ENCODE results near the gene EFNA1.

The EFNA1 gene

GRCh38 chr1:155124503-155125463 is 2.9 kb upstream of the EFNA1 start:
- DNase-seq (ENCODE audit: low spot score), result no peak

GRCh38 chr1:155125511-155125945 is 2.1 kb upstream of the EFNA1 start:
- no peak for DNase-seq (ENCODE audit: low spot score)

- DNase-seq (ENCODE audit: low spot score), result no peak
These were observed 1.6 kb upstream of the EFNA1 start for GRCh38 chr1:155125946-155126555.

- DNase-seq (ENCODE audit: low spot score), result no peak
These were observed 1.0 kb upstream of the EFNA1 start for GRCh38 chr1:155126556-155127104.

GRCh38 chr1:155127967-155128754 is 485 bp downstream of the EFNA1 start:
- DNase-seq (ENCODE audit: low spot score), result no peak

- DNase-seq (ENCODE audit: low spot score), result no peak
These were observed 1.2 kb downstream of the EFNA1 start for GRCh38 chr1:155128755-155129473.

GRCh38 chr1:155130272-155131006 is 2.8 kb downstream of the EFNA1 start:
- DNase-seq (ENCODE audit: low spot score), result no peak

GRCh38 chr1:155131285-155131684 is 3.6 kb downstream of the EFNA1 start:
- no peak for DNase-seq (ENCODE audit: low spot score)

- DNase-seq (ENCODE audit: low spot score), result no peak
These were observed 4.2 kb downstream of the EFNA1 start for GRCh38 chr1:155131856-155132255.

GRCh38 chr1:155133799-155134281 is 6.2 kb downstream of the EFNA1 start:
- no peak for DNase-seq (ENCODE audit: low spot score)

GRCh38 chr1:155134322-155134721 is 6.6 kb downstream of the EFNA1 start:
- DNase-seq (ENCODE audit: low spot score), result no peak

- peak; percentile 89 for DNase-seq (ENCODE audit: low spot score)
These were observed 7.3 kb downstream of the EFNA1 start for GRCh38 chr1:155134880-155135414.

GRCh38 chr1:155135415-155136028 is 7.8 kb downstream of the EFNA1 start, which contains the start of gene SLC50A1:
Gene SLC50A1 (plus strand): TSS chr1:155135852. CDS start chr1:155135912, 60 bp downstream.
- DNase-seq (ENCODE audit: low spot score), result peak; percentile 96

GRCh38 chr1:155136748-155137147 is 9.1 kb downstream of the EFNA1 start:
- no peak for DNase-seq (ENCODE audit: low spot score)

GRCh38 chr1:155137154-155137949 is 9.7 kb downstream of the EFNA1 start:
- no peak for DNase-seq (ENCODE audit: low spot score)

- DNase-seq (ENCODE audit: low spot score), result peak; percentile 82
These were observed 12.4 kb downstream of the EFNA1 start, which contains the start of gene DPM3 for GRCh38 chr1:155139895-155140629. Gene DPM3 (minus strand): TSS chr1:155140531. CDS start chr1:155140240, 291 bp downstream.

- no peak for DNase-seq (ENCODE audit: low spot score)
These were observed 12.9 kb downstream of the EFNA1 start for GRCh38 chr1:155140630-155140953.

- no peak for DNase-seq (ENCODE audit: low spot score)
These were observed 14.1 kb downstream of the EFNA1 start for GRCh38 chr1:155141749-155142148.
